Measurements from ENCODE around the gene ACAP1. TPM values are rescaled to one million over a fixed set of nuclear protein-coding genes. Genes with fewer than 3 reads are reported as not detected.

The ACAP1 gene
- total RNA-seq, 1 experiment from 2014 or later = 58.6 TPM

- Mint-ChIP-seq H3K4me1 (peaks cover 22% of the 10 kb centered on the region), H3K9me3 (no peaks in the 10 kb centered on the region), H3K4me3 (no peak overlapping the region), H3K27ac (no peak overlapping the region), H3K36me3 (no peaks in the 10 kb centered on the region), H3K27me3 (ENCODE audit: low read depth) (peaks cover 12% of the 10 kb centered on the region)
- ChIA-PET POLR2A (interaction anchor here (1.0 to 1.5 kb wide), 4 partner anchors 13 to 90 kb away, joined by 3 to 7 read pairs (median 4); partner anchors contain the start of genes ACAP1 and TMEM256), CTCF (interaction anchor here (0.6 to 6.6 kb wide), 48 partner anchors 10 to 322 kb away, joined by 3 to 69 read pairs (median 4); partner anchors contain the start of genes ACAP1, CHRNB1, NEURL4 and PLSCR3)
- no peak for ATAC-seq
- no peak for DNase-seq (ENCODE audit: low spot score)
- TF ChIP-seq ZSCAN18 (CRISPR knock-in tag; IDR thresholded peaks at IDR 0.05) (no peak), USF1 (CRISPR knock-in tag; IDR thresholded peaks at IDR 0.05) (no peak), TEAD1 (CRISPR knock-in tag; IDR thresholded peaks at IDR 0.05) (no peak), TEAD4 (CRISPR knock-in tag; IDR thresholded peaks at IDR 0.05) (no peak), MAX (CRISPR knock-in tag; IDR thresholded peaks at IDR 0.05) (no peak), RORB (CRISPR knock-in tag; IDR thresholded peaks at IDR 0.05) (no peak), ATF6 (CRISPR knock-in tag; IDR thresholded peaks at IDR 0.05) (no peak), ZBTB43 (CRISPR knock-in tag; IDR thresholded peaks at IDR 0.05) (no peak), IRF1 (CRISPR knock-in tag; IDR thresholded peaks at IDR 0.05) (no peak), NFYB (CRISPR knock-in tag; conservative IDR thresholded peaks at IDR 0.05; ENCODE audit: low read depth) (no peak), SP1 (CRISPR knock-in tag; conservative IDR thresholded peaks at IDR 0.05) (no peak), TCF7 (CRISPR knock-in tag; IDR thresholded peaks at IDR 0.05; ENCODE audit: low read depth) (no peak), E2F5 (CRISPR knock-in tag; IDR thresholded peaks at IDR 0.05) (no peak), ARID4B (CRISPR knock-in tag; IDR thresholded peaks at IDR 0.05; ENCODE audit: borderline replicate concordance) (no peak)
Measured at GRCh38 chr17:7355573-7355972, 19.2 kb downstream of the ACAP1 start.
